K562 (cell line): ENCODE data around the gene CRYAB. TPM values are rescaled to one million over a fixed set of nuclear protein-coding genes. Genes with fewer than 3 reads are reported as not detected.
A peak's percentile ranks its signal among the peaks of the same experiment; 100 is the strongest.

Experiments used
- DMBX1 ChIP-seq: fragments of 250-450 bp; sonication (Bioruptor Pico); IDR thresholded peaks from 2 replicates; pipeline ENCODE4 v1.8.0; 2022; ENCODE audit warnings: inconsistent platforms, mild to moderate bottlenecking, moderate library complexity, borderline replicate concordance
- E2F6 ChIP-seq, 2 experiments: IDR thresholded peaks; 2 replicates each; pipeline ENCODE4 v1.6.1; 2011; ENCODE audit warnings: borderline replicate concordance in 1 of 2, control low read depth in 1 of 2, low read depth in 1 of 2, low read length in 1 of 2, mild to moderate bottlenecking in 1 of 2, mixed read lengths in 1 of 2, moderate library complexity in 1 of 2; ENCODE audit not compliant: insufficient read depth in 1 of 2, insufficient read length in 1 of 2, poor library complexity in 1 of 2, severe bottlenecking in 1 of 2; ENCODE audit errors: extremely low read depth in 1 of 2
- ELF4 ChIP-seq: fragments of 450-650 bp; formaldehyde crosslinking; IDR thresholded peaks from 2 replicates; pipeline ENCODE4 v1.4.0; 2022; ENCODE audit warnings: missing genetic modification characterization
- EP300 ChIP-seq: IDR thresholded peaks from 2 replicates; pipeline ENCODE4 v1.6.1; 2012; ENCODE audit warnings: low read length, improper control_type of control experiment
- GABPB1 ChIP-seq: sonication (generic); formaldehyde crosslinking; IDR thresholded peaks from 2 replicates; pipeline ENCODE4 v1.8.0; 2022; ENCODE audit warnings: mild to moderate bottlenecking, missing genetic modification reagents
- MAZ ChIP-seq, 2 experiments: fragments of 450-650 bp in 1 of 2; sonication (generic) in 1 of 2; formaldehyde crosslinking; IDR thresholded peaks in 1 of 2; conservative IDR thresholded peaks in 1 of 2; 2 replicates each; pipeline versions ENCODE4 v1.4.0 to v1.5.0; 2020; ENCODE audit warnings: mild to moderate bottlenecking in 1 of 2, missing genetic modification reagents in 1 of 2
- TRIM24 ChIP-seq, 2 experiments: fragments of 450-650 bp; IDR thresholded peaks; 2 replicates each; pipeline ENCODE4 v1.6.1; 2016
- polyA plus RNA-seq, 8 experiments: library from polyadenylated mRNA; depleted of rRNA in 4 of 8; stranded (reverse) in 5 of 8; unstranded in 3 of 8; fragments of >200 nt; fragmentation: Nextera tagmentation in 2 of 8; fragmentation: Illumina TruSeq in 1 of 8; extraction: Ambion mirVana in 2 of 8; extraction: Trizol in 1 of 8; gene quantifications; 2 replicates each; pipeline versions ENCODE4 v1.2.1 to v1.2.3, GENCODE V29; 2011 to 2014; ENCODE audit warnings: inconsistent platforms in 1 of 8, missing spikeins in 1 of 8
- total RNA-seq, 7 experiments: library from RNA; depleted of rRNA in 6 of 7; stranded (reverse); fragments of >200 nt in 6 of 7; fragmentation: Illumina TruSeq in 2 of 7; extraction: Trizol in 2 of 7; gene quantifications; 2 replicates each; pipeline versions ENCODE4 v1.2.1 to v1.2.3, GENCODE V29; 2011 to 2021; ENCODE audit warnings: low replicate concordance in 1 of 7
- TF ChIP-seq, protein P1 (sequence below): fragments of 450-650 bp; IDR thresholded peaks from 2 replicates; pipeline ENCODE4 v1.6.1; 2016

CRYAB gene
- total and polyA plus RNA-seq, 9 of the 15 experiments (the other 6 are each of a cell fraction or from before 2014, with no cell fraction given) = 0.83 to 7.5 (median 3.6) TPM

DNA sequence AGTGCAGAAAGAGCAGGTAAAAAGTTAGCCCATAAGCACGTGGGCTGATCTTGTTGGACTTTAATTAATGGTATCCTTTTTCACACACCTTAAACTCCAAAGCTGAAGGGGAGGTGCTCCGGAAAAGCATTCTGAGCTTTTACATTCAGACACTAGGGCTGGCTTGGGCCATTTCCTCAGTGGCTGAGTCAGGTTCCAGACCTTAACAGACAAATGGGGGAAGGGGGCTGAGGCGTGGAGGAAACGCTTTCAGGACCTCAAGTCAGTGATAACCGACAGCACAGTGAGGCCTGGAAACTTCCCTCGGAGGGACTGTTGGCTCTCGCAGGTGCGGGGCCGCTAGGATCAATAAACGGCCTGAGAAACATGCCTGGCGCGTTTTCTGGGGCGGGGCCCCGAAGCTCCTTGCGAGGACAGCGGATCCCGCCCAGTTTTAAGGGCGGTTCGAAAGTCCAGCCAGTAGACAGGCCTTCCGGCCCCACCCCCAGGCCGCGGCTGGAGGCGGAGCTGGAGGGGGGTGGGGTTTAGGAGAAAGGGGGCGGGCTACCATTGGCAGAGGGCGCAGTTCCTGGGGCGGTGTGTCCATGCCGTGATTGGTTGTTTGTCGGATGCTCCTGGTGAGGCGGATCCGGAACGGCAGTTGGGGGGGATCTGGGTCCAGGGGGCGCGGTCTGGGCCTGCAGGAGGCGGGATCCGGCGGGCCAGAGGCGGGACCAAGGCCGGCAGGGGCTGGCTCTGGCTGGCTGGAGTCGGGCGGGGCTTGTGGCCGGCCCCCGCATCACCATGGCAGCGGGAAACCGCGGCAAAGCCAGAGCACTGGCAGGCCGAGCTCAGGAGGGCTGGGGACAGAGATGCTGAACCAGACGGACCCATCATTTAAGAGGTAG, 15.2 kb upstream of the CRYAB start (continued):
- TF ChIP-seq E2F6 (IDR thresholded peaks at IDR 0.05; ENCODE audit: borderline replicate concordance in 1 of 2, extremely low read depth in 1 of 2, insufficient read depth in 1 of 2, insufficient read length in 1 of 2, low read depth in 1 of 2, low read length in 1 of 2, poor library complexity in 1 of 2, severe bottlenecking in 1 of 2) = peak; percentile 65 to 75
- TF ChIP-seq TRIM24 (IDR thresholded peaks at IDR 0.05) = peak in 1 of 2 experiments; percentile 59; a peak in 2 of 4 replicates
- TF ChIP-seq, protein P1, sequence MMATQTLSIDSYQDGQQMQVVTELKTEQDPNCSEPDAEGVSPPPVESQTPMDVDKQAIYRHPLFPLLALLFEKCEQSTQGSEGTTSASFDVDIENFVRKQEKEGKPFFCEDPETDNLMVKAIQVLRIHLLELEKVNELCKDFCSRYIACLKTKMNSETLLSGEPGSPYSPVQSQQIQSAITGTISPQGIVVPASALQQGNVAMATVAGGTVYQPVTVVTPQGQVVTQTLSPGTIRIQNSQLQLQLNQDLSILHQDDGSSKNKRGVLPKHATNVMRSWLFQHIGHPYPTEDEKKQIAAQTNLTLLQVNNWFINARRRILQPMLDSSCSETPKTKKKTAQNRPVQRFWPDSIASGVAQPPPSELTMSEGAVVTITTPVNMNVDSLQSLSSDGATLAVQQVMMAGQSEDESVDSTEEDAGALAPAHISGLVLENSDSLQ = no peak
- peak; percentile 73 for TF ChIP-seq DMBX1 (CRISPR knock-in tag)
- TF ChIP-seq ELF4 (CRISPR knock-in tag) = 0 out of 2 replicates have a peak, but pooled peaks have one; percentile 34
- peak; percentile 59 for TF ChIP-seq GABPB1 (CRISPR knock-in tag)
- peak; percentile 76 to 91 for TF ChIP-seq MAZ (CRISPR knock-in tag; conservative IDR thresholded peaks at IDR 0.05 in 1 of 2, IDR thresholded peaks at IDR 0.05 in 1 of 2)
- no peak; the same call in 1 of the 2 replicates for TF ChIP-seq EP300
- TF ChIP-seq, all 486 proteins: peak for 133
